ENCODE data around the gene HOXB2.

DNA sequence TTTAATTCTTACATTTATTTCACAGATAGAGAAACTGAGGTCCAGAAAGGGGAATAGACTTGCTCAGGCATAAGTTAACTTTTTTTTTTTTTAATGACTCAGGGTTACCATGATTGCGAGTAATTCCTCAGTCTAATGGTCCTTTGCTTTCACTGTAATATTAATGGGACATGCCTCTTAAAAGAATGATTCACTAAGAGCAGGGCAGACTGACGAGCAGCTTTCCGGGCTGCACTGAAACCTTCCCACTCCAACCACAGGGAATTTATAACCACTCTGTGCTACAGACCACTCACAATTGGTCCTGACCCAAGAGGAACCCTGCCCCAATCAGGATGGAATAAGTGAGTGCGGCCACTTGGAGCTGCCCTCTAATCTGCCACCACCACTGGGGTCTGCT is 5.7 kb downstream of the HOXB2 start:
- TF ChIP-seq, protein P1, sequence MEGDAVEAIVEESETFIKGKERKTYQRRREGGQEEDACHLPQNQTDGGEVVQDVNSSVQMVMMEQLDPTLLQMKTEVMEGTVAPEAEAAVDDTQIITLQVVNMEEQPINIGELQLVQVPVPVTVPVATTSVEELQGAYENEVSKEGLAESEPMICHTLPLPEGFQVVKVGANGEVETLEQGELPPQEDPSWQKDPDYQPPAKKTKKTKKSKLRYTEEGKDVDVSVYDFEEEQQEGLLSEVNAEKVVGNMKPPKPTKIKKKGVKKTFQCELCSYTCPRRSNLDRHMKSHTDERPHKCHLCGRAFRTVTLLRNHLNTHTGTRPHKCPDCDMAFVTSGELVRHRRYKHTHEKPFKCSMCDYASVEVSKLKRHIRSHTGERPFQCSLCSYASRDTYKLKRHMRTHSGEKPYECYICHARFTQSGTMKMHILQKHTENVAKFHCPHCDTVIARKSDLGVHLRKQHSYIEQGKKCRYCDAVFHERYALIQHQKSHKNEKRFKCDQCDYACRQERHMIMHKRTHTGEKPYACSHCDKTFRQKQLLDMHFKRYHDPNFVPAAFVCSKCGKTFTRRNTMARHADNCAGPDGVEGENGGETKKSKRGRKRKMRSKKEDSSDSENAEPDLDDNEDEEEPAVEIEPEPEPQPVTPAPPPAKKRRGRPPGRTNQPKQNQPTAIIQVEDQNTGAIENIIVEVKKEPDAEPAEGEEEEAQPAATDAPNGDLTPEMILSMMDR (IDR thresholded peaks at IDR 0.05; ENCODE audit: poor library complexity), result no peak
- no peak for TF ChIP-seq EZH2 (IDR thresholded peaks at IDR 0.05; ENCODE audit: borderline replicate concordance)
- TF ChIP-seq EZH2phosphoT487 (IDR thresholded peaks at IDR 0.05; ENCODE audit: low read depth, severe bottlenecking, unreplicated experiment), result no peak
